ENCODE results near the gene TNFRSF8. TPM values are rescaled to one million over a fixed set of nuclear protein-coding genes. Genes with fewer than 3 reads are reported as not detected.

TNFRSF8 gene
- total RNA-seq, 1 experiment from 2014 or later, result not detected

DNA sequence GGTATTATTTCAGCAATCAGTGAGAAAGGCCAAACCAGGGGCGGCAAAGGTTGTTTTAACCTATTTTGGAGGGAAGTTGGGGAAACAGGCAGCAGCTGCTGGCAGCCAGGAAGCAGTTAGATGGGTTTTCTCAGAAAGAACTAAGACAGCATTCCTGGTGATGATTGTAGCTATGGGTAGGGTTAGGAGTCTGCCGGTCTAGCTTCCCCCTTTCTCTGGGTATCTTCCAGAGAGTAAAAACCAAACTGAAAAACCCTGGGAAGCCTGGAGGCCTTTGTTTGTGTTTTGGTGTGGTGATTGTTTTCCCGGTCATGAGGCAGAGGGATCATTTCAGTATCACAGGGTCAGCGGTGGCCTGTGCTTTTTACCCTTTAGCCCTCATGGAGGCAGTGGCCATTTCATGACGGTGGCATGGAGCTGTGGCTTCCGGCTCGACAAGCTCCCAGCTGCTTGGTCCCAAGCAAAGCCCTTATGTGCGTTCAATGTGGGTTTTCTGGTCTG lies 84.1 kb downstream of the TNFRSF8 start:
- in situ Hi-C loops (cut with HindIII; ENCODE audit: low sequenced_read_pairs), result no loop called here
- DNase-seq (ENCODE audit: low spot score), result no peak

DNA sequence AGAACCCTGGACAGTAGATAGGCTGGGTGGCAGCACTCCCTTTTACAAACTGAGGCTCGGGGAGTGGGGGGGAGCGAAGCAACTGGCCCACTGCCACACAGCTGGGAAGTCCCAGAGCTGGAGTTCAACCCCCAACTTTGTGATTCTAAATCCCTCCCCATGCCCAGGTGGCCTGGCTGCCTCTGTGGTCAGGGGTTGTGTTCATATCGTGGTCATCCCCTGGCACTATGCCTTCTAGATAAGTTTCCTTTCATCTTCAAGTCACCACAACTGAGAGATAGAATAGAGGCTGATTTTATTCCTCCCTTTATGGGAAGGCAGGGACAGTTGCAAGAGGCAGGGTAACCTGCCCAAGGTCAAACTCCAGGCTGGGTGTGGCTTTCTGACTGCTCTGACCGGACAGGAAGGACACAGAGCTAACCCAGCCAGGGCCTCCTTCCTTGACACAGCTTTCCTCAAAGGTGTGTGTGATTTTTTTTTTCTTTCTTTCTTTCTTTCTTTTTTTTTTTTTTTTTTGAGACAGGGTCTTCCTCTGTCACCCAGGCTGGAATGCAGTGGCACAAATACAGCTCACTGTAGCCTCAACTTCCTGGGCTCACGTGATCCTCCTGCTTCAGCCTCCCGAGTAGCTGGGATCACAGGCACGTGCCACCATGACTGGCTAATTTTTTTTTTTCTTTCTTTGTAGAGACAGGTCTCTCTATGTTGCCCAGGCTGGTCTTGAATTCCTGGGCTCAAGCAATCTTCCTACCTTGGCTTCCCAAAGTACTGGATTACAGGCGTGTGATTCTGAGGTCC lies 85.3 kb downstream of the TNFRSF8 start:
- no peak for DNase-seq (ENCODE audit: low spot score)
- in situ Hi-C loops (cut with HindIII; ENCODE audit: low sequenced_read_pairs), result no loop called here

DNA sequence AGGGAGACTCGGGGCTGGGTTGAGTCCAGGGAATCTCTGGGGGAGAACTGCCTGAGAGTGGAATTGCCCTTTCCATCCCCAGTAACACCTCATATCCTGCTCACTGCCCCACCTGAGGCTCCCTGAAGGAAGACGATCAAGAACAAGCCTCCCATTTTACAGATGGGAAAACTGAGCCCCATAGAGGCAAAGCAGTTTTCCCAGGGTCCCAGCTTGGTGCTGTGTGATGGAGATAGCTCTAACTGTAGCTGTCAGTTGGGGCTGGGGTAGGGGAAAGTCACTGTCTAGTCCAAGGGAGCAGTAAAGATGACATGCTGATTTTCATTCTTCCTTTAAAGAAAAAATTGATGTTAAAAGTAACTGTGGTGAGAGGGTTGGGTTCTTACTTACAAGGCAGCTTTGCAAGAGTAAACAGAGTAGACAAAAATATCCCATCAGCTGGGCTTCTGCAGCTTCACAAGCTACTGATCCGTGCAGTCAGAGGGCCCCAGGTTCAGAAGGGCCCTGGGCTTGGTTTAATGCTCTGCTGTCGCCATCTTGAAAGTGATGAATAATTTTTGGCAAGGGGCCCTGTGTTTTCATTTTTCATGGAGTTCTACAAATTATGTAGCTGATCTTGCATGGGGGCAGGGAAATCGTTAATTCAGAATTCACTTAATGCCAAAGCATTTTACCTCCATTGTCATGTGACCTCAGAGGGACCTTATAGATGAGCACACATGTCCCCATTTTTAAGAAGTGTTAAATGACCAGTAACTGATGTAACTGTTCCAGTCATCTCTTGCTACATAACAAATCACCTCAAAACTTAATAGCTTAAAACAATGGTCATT lies 86.1 kb downstream of the TNFRSF8 start:
- DNase-seq (ENCODE audit: low spot score), result no peak
- in situ Hi-C loops (cut with HindIII; ENCODE audit: low sequenced_read_pairs), result no loop called here

DNA sequence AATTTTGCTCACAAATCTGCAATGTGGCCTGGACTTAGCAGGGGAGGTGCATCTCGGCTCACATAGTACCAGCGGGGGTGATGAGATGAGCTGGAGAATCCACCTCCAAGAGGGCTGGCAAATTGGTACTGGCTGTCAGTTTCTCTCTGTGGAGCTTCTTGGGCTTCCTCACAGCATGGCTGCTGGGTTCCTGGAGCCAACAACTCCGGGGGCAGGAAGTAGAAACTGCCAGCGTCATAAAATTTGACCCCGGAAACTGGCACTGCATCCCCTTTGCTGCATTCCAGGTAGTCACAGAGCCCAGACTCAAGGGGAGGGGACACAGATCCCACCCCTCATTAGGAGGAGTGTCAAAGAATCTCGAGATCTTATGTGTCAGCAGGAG lies 86.7 kb downstream of the TNFRSF8 start:
- no peak for DNase-seq (ENCODE audit: low spot score)
- in situ Hi-C loops (cut with HindIII; ENCODE audit: low sequenced_read_pairs), result no loop called here

DNA sequence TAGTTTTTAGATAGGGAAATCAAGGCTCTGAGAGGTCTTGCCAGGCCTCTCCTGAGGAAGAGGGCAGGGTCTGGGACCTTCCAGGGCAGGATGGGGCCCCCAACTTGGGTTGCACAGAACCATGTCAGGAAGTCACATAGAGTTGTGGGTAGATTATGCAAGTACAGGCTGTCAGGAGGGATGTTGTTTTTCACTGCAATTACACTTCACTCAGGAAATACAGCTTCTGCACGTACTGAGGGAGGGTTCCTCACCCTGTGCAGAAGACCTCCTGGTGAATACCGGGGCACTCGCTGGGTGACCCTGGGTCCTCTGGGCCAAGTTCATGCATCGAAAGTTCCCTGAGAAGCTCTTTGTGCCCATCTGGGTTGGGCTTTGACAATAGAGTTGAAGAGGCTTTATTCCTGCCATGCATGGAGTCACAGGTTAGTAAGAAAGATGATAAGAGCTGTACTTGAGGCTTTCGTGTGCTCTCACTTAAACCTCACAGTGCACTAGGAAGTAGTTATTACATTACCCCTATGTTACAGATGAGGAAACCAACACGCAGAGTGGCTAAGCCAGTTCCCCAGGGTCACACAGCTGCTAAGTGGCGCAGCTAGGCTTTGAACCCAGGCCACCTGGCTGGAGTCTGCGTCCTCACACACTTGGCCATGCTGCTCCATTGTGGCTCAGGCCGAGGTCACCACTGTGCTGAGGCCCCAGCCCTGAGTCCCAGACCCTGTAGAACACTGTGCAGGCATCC lies 87.5 kb downstream of the TNFRSF8 start:
- in situ Hi-C loops (cut with HindIII; ENCODE audit: low sequenced_read_pairs), result no loop called here
- DNase-seq (ENCODE audit: low spot score), result no peak

DNA sequence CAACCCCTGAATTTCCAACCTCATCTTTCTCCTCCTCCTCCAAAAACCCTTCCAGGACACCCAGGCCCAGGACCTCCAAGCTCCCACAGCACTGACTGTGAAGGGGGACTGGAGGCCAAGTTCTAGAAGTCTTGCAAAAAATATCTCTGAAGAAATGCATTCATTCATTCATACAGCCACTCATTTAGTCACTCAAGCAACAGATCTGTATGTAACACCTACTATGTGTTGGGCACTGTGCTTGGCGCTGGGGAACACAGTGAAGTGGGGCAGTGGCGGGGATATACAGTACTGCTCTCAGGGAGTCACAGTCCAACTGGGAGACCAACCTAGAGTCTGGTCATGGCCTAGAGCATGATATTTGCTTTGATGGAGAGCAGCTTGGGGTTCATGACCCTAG lies 88.4 kb downstream of the TNFRSF8 start:
- DNase-seq (ENCODE audit: low spot score), result no peak
- in situ Hi-C loops (cut with HindIII; ENCODE audit: low sequenced_read_pairs), result no loop called here

DNA sequence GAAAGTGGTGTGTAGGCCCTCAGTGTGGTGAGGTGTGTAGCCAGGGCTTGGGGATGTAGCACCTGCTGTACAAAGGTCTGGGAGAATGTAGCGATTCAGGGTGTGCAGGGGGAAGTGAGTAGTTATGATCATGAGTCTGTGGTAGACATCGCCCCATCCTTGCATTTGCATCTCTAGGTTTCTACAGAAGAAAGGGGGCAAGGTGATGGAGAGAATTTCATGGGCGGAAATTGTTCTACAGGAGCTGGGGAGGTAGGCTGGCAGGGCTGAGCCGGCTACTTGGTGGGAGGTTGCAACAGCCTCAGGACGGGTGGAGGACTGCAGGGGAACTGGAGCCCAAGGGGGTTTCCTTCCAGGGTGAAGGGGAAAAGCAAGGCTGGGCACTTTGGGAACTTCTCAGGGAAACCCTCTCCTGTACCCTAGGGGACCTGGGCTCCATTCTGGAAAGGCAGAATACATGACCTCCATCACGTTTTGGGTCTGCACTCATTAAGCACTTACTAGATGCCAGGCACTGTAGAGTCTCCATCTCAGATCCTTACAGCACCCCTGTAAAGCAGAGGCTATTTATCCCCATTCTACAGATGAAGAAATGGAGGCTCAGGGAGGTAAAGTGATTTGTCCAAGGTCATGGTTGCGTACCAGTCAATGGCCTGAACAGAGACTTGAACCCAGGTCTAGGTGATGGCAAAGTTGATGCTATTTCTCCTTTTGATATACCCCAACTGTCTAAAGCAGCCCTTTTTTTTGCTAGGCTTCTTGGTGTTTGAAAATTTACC lies 89.2 kb downstream of the TNFRSF8 start:
- DNase-seq (ENCODE audit: low spot score), result no peak
- in situ Hi-C loops (cut with HindIII; ENCODE audit: low sequenced_read_pairs), result no loop called here

DNA sequence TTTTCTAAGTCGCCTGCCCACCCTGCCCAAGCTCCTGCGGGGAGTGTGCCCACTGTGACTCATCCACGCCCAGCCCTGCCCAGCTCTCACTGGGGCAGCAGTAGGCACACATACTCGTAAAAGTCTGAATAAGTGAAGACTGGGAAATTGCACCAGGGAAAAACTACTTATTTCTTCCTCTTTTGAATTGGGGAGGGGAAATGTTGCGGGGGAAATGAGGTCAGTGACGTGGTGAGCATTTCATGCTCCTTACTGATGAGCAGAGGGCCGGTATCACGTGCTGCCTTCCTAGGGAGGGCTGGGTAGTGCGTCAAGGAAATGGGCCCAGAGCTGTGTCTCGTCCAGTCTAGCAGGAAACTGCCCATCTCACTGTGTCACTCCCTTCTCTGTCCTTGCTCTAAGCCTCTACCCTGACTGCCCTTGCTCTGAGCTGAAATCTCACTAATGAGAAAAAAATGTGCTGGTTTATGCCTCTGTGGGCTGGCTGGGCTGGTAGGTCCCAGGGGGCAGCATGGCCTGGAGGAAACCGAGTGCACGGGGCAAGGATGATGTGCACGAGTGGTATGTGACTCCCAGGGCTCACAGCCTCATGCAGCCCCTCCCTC lies 90.2 kb downstream of the TNFRSF8 start:
- DNase-seq (ENCODE audit: low spot score), result no peak
- in situ Hi-C loops (cut with HindIII; ENCODE audit: low sequenced_read_pairs), result no loop called here

DNA sequence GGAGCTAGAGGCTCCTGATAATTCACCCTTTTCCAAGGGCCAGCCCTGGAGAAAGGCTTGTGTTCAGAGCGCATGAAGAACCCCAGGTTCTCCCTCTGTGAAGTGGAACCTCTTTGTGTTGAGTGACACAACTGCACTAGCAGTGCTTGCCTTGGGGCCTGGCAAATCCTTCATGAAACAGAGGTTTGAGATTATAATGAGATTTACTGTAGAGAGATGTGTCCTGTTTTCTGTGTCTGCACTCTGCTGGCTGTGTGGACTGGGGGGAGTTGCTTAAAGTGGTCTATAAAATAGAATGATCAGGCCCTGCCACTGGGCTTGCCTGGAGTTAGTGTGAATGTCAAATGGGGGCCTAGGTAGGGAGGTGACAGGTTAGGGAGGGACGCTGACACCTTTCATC lies 92.2 kb downstream of the TNFRSF8 start:
- no peak for DNase-seq (ENCODE audit: low spot score)
- in situ Hi-C loops (cut with HindIII; ENCODE audit: low sequenced_read_pairs), result no loop called here

DNA sequence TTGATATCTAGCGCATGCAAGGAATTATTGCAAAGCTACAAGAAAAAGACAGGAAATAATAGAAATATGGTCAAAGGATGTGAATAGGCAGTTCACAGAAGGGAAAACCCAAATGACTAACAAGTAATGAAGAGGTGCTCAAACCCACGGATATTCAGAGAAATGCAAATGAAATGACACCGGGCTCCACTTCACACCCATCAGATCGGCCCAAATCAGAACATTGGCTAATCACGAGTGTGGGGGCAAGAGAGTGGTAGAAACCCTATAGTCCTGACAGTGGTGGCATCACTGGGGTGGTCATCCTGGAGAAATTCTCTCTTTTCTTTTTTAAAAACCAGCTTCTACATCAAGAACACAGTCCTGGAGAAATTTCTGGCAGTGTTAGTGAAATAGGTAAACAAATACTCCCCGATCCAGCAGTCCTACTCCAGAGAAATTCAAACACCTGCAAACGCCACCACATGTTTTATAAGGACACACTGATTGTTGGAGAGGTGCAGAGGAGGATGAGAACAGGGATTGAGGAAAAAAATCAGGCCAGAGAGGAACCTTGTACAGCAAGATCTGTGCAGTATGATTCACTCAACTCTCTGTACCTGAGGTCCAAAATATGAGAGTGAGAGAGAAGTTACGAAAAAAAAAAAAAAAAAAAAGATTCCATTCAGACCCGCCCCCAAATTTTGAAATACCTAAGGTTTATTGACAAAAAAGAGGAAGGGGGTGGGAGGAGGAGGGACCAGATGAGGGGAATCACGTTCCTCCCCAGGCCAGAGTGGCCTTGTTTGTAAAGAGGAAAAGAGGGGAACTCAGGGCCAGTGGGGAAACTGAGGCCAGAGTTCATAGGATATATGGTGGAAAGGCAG lies 94.5 kb downstream of the TNFRSF8 start:
- no peak for DNase-seq (ENCODE audit: low spot score)
- in situ Hi-C loops (cut with HindIII; ENCODE audit: low sequenced_read_pairs), result no loop called here

DNA sequence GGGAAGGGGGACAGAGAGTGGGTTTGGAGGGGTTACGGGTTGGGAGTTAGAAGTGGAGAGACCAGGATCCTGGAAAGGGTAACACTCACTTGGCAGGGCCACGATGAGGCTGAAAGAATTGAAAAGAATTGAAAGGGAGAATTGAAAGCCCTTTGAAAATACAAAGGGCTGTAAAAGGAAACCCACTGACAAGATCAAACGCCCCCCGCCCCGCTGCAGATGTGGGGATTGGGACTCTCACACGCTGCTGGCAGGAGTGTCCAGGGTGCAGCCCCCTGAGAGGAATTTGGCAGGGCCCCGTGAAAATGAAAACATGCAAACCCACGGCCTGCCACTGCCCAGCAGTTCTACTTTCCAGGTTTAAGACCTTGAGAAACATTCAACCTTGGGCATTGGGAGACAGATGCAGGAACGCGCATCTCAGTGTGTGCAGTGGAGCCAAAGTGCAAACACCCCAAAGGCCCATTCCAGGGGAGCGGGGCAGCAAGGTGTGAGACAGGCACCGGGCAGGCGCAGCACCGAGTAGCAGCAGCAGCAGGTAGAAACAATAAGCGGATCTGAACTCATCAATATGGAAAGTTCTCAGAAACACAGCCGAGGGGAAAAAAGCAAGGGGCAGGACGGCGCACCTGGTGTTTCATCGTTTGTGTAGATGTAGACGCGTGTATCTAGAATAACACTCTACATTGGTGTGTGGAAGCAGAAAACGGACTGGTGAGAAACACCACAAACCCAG lies 95.4 kb downstream of the TNFRSF8 start:
- DNase-seq (ENCODE audit: low spot score), result no peak
- in situ Hi-C loops (cut with HindIII; ENCODE audit: low sequenced_read_pairs), result no loop called here

DNA sequence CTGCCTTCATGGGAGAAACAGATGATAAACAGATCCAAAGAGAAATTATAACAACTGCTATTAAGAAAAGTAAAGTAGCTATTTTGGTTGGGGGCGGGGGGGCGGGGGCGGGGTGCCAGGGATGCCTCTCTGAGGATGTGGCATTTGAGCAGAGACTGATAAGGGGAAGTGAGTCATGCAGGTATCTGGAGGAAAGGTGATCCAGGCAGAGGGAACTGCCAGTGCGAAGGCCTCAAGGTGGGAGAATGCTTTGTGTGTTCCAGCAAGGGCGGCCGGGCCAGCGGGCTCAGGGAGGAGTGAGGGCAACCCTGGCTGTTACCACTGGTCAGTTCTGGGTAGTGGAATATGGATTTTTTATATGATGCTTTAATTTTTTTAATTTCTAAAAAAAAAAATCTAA lies 96.7 kb downstream of the TNFRSF8 start:
- no peak for DNase-seq (ENCODE audit: low spot score)
- in situ Hi-C loops (cut with HindIII; ENCODE audit: low sequenced_read_pairs), result no loop called here

DNA sequence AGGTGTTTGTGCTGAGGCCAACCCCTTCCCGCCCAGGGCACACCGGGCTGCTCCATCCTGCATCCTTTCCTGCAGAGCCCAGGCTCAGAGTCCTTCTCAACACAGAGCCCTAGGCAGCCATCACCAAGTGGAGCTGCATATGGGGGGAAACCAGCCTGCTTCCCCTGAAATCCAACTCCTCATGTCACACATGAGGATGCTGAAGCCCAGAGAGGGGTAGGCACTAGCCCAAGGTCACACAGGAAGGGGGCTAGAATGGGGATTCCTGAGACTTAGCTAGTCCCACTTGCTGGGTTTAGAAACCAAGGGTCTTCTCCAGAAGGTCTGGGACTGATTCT lies 98.2 kb downstream of the TNFRSF8 start:
- no peak for DNase-seq (ENCODE audit: low spot score)
- in situ Hi-C loops (cut with HindIII; ENCODE audit: low sequenced_read_pairs), result no loop called here

DNA sequence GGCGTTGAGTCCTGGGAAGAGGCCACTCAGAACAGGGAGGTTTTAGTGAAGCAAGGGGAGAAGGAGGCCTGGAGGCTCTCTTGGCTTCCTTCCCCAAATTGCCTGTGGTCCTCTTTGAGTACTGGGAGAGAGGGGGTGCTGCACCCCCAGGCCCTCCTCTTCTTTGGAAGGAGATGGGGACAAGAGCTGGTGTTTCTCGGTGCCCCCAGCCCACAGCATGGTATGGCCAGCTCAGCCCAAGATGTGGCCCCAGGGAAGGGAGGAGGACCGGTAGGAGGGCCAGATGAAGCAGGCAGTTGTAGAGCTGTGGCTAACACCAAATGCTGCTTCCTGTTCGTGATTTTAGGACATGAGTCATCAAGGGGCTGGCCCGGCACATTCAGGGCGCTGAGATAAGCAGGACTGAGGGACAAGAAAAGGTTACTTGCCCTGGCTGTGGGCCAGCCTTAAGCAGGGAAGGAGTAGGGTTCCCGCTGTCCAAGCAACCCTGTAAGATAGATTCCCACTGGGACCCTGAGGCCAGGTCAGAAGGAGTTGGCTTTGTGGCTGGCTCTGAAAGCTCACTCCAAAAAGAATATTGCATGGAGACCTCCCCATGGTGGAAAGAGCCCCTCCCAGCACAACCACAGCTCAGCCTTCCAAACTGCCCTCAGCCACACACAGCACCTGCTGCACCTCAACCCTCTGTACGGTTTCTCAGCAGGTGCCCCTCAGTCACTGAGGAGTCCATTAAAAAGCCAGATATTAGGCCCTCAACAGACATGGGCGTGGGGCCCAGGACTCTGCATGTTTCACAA lies 98.8 kb downstream of the TNFRSF8 start:
- no peak for DNase-seq (ENCODE audit: low spot score)
- in situ Hi-C loops (cut with HindIII; ENCODE audit: low sequenced_read_pairs), result no loop called here

DNA sequence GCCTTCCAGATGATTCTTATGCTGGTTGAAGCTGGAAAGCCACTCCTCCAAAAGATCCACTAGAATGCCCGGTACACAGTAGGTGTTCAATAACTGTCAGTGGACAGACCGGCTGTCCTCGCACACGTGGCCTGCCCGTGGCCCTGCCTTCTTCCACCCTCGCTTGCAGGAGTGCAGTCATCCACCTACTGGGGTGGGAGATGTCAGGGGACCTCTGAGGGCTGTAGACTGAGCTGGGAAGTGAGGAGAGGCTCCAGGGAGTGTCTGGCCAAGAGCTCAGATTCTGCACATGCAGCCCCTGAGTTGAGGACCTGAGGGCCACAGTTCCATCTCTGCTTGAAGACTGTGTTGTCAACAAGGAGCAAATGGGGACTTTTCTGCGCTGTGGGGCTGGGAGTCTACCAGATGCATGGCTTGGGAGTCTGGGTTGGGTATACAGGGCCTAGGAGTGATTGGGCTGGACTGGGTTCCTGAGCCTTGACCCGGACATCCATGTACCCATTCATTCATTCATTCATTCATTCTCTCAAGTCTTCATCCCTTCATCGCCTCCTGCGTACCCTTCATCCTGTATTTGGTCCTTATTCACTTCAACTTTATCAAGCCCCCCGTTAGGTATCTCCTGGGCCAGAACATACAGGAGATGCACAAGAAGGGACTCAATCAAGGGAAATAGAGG lies 99.5 kb downstream of the TNFRSF8 start:
- in situ Hi-C loops (cut with HindIII; ENCODE audit: low sequenced_read_pairs), result no loop called here
- DNase-seq (ENCODE audit: low spot score), result no peak

DNA sequence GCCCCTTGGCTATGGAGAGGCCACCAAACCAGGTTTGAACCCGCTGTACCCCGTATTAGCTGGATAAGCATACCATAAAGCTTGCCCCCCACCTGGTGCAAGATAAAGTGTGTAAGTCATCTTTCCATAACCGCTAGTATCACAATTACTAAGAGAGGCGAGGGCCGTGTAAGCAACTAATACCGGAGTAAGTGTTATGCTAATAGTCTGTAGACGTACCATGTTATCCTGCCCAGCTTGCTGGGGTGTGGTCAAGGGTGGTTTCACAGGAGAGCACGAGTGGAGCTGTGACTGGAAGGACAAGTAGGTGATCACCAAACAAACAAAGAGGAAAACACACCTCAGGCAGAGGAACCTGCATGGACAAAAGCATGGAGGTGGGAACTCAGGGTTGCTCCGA lies 100.1 kb downstream of the TNFRSF8 start:
- no peak for DNase-seq (ENCODE audit: low spot score)
- in situ Hi-C loops (cut with HindIII; ENCODE audit: low sequenced_read_pairs), result no loop called here

Data from G401 (cell line).